ENCODE data around the gene MTARC1. TPM values are rescaled to one million over a fixed set of nuclear protein-coding genes. Genes with fewer than 3 reads are reported as not detected.

MTARC1 gene
- total and polyA plus RNA-seq, 10 of the 15 experiments (the other 5 are each of a cell fraction or from before 2014, with no cell fraction given): 0.23 to 1.5 (median 0.48) TPM

- ChIA-PET SMC1A (ENCODE audit: uncharacterized antibody, unreplicated experiment) (interaction anchor here (1.3 to 1.6 kb wide), 2 partner anchors 9 to 24 kb away, joined by 3 read pairs; no protein-coding TSS in a partner anchor), CTCF (interaction anchor here (1.3 to 2.7 kb wide), 3 partner anchors 8 to 34 kb away, joined by 3 to 13 read pairs (median 4); no protein-coding TSS in a partner anchor), RAD21 (ENCODE audit: unreplicated experiment) (no interaction called here), POLR2A (interaction anchor here (0.5 kb wide), 1 partner anchor 547 kb away, joined by 3 read pairs; no protein-coding TSS in a partner anchor)
- intact Hi-C loops (cut with micrococcal nuclease; ENCODE audit: unreplicated experiment): no loop called here
- no peak overlapping the region for H3K4me3 ChIP-seq
- DNase-seq (ENCODE audit: low read depth, low spot score) (no peak), ATAC-seq (no peak), FAIRE-seq (no peak)
- no peaks in the 10 kb centered on the region for H3K36me3 ChIP-seq (ENCODE audit: control insufficient read depth in 2 of 2, insufficient read depth in 2 of 2, low read length in 1 of 2)
- no peaks in the 10 kb centered on the region for H3K79me2 ChIP-seq (ENCODE audit: control insufficient read depth, insufficient read depth, low read length)
- TF ChIP-seq DPF2 (IDR thresholded peaks at IDR 0.05) (no peak), CHD4 (IDR thresholded peaks at IDR 0.05) (no peak), ATF2 (IDR thresholded peaks at IDR 0.05; ENCODE audit: low read length) (no peak), BMI1 (IDR thresholded peaks at IDR 0.05; ENCODE audit: borderline replicate concordance) (no peak), TCF12 (IDR thresholded peaks at IDR 0.05; ENCODE audit: low read depth, low read length) (no peak), NFYB (IDR thresholded peaks at IDR 0.05; ENCODE audit: insufficient read depth, low read depth, low read length) (no peak), NR2C1 (IDR thresholded peaks at IDR 0.05) (no peak), RCOR1 (conservative IDR thresholded peaks at IDR 0.05; ENCODE audit: low read depth, low read length) (no peak), RFX5 (IDR thresholded peaks at IDR 0.05; ENCODE audit: low read depth, low read length) (no peak), FOS (IDR thresholded peaks at IDR 0.05; ENCODE audit: borderline replicate concordance, extremely low read depth, insufficient read length) (no peak)
- peaks cover 0 to 2% of the 10 kb centered on the region in 2 experiments; a peak in 2 of 4 replicates for H3K27me3 ChIP-seq (replicated peaks in 1 of 2; ENCODE audit: control insufficient read depth in 2 of 2, insufficient read depth in 2 of 2, low read length in 1 of 2)
- no peak overlapping the region for H3K27ac ChIP-seq (ENCODE audit: control insufficient read depth, insufficient read depth)
- H3K9me3 ChIP-seq (replicated peaks; ENCODE audit: control insufficient read depth, insufficient read depth, low read length): no peaks in the 10 kb centered on the region
- H3K4me1 ChIP-seq (ENCODE audit: control insufficient read depth, insufficient read depth, low read length): no peaks in the 10 kb centered on the region
- no peak overlapping the region for H3K9ac ChIP-seq (ENCODE audit: control insufficient read depth, insufficient read depth, low read length)
- in situ Hi-C loops (cut with MboI): no loop called here
- 23% methylated on average over 2 of the region's 2 CpGs for WGBS (ENCODE audit: insufficient coverage, insufficient replicate concordance, low lambda C conversion rate, missing lambda C conversion rate)
- no peak overlapping the region for H2AFZ ChIP-seq (ENCODE audit: control insufficient read depth, low read depth, low read length)
- BruUV-seq (replicated peaks): no TSS peak
- no peaks in the 10 kb centered on the region for H4K20me1 ChIP-seq (ENCODE audit: control insufficient read depth, insufficient read depth)
- no peak overlapping the region for H3K4me2 ChIP-seq (ENCODE audit: control insufficient read depth, insufficient read depth)
These were observed 45.4 kb upstream of the MTARC1 start for GRCh38 chr1:220741349-220741748.

All from GM12878 (cell line).